B cell (primary cell): Measurements from ENCODE around the gene RFC2. TPM values are rescaled to one million over a fixed set of nuclear protein-coding genes. Genes with fewer than 3 reads are reported as not detected.
A peak's percentile ranks its signal among the peaks of the same experiment; 100 is the strongest.

ENCODE experiments used
- ATAC-seq: fragments of 200-7000 bp; cut with Tn5 transposase; one replicate; pipeline ENCODE4 v1.10.0; 2021; ENCODE audit warnings: low read depth, mild to moderate bottlenecking, moderate number of reproducible peaks, moderate library complexity
- CTCF ChIA-PET: fragments of 350-600 bp; sonication (Branson Sonifier 250); formaldehyde crosslinking; loops from one replicate; lab custom pipeline; 2021; ENCODE audit warnings: antibody characterized with exemption, inconsistent platforms; lab: Charles Lee
- POLR2A ChIA-PET: fragments of 350-600 bp; sonication (Branson Sonifier 250); formaldehyde crosslinking; loops from one replicate; lab custom pipeline; 2021; ENCODE audit warnings: antibody characterized with exemption; lab: Charles Lee
- DNase-seq: peaks from one replicate; pipeline ENCODE4 v3.0.0; 2013
- H2AFZ ChIP-seq: 2 replicates; pipeline ENCODE4 v1.6.1; 2012; ENCODE audit warnings: mild to moderate bottlenecking, low read depth, low read length; ENCODE audit not compliant: insufficient read depth, poor library complexity, severe bottlenecking
- H3K27ac ChIP-seq, 2 donors: 1 replicate in 1 of 2; 2 replicates in 1 of 2; pipeline ENCODE4 v1.5.1; 2012 to 2013; ENCODE audit warnings: low read length in 2 of 2, mild to moderate bottlenecking in 2 of 2, moderate library complexity in 1 of 2
- H3K27me3 ChIP-seq, 4 experiments: fragments of 200-600 bp in 1 of 4; sonication (generic) in 1 of 4; replicated peaks in 1 of 4; 1 replicate in 2 of 4; 2 replicates in 2 of 4; pipeline versions ENCODE4 v1.6.1 to v1.7.0; 2013 to 2016; ENCODE audit warnings: low read length in 3 of 4, mild to moderate bottlenecking in 2 of 4, mixed read lengths in 1 of 4, moderate library complexity in 1 of 4; ENCODE audit not compliant: insufficient read depth in 4 of 4, control insufficient read depth in 3 of 4; ENCODE audit errors: control extremely low read depth in 1 of 4
- H3K36me3 ChIP-seq, 2 experiments: replicated peaks in 1 of 2; 1 replicate in 1 of 2; 2 replicates in 1 of 2; pipeline versions ENCODE4 v1.6.1 to v1.7.1; 2013; ENCODE audit warnings: low read length in 1 of 2; ENCODE audit not compliant: insufficient read depth in 2 of 2, control insufficient read depth in 1 of 2; ENCODE audit errors: control extremely low read depth in 1 of 2, extremely low read depth in 1 of 2
- H3K4me1 ChIP-seq, 2 donors: fragments of 200-600 bp in 1 of 2; sonication (generic) in 1 of 2; 1 replicate in 1 of 2; 2 replicates in 1 of 2; pipeline versions ENCODE4 v1.5.1 to v1.6.1; 2013 to 2017; ENCODE audit warnings: low read length in 2 of 2; ENCODE audit not compliant: control insufficient read depth in 2 of 2, insufficient read depth in 2 of 2
- H3K4me2 ChIP-seq: replicated peaks from 2 replicates; pipeline ENCODE3; 2012; ENCODE audit warnings: mild to moderate bottlenecking, low read depth, low read length; ENCODE audit not compliant: poor library complexity, severe bottlenecking
- H3K4me3 ChIP-seq, 5 experiments: fragments of 200-600 bp in 1 of 5; sonication (generic) in 1 of 5; 1 replicate in 3 of 5; 2 replicates in 2 of 5; pipeline versions ENCODE4 v1.5.1 to v1.7.0; 2011 to 2016; ENCODE audit warnings: low read length in 4 of 5, mild to moderate bottlenecking in 4 of 5, low read depth in 2 of 5, control low read depth in 1 of 5, moderate library complexity in 1 of 5; ENCODE audit not compliant: insufficient read depth in 1 of 5; ENCODE audit errors: control extremely low read depth in 1 of 5, extremely low read depth in 1 of 5
- H3K79me2 ChIP-seq: fragments of 200-600 bp; sonication (generic); one replicate; pipeline ENCODE4 v1.6.0; 2016; ENCODE audit warnings: low read length; ENCODE audit not compliant: control insufficient read depth, insufficient read depth
- H3K9ac ChIP-seq: fragments of 200-600 bp; sonication (generic); 2 replicates; pipeline ENCODE4 v1.6.1; 2017; ENCODE audit warnings: mild to moderate bottlenecking, low read length, moderate library complexity
- H3K9me3 ChIP-seq, 3 donors: one replicate each; pipeline versions ENCODE4 v1.6.1 to v1.7.1; 2013; ENCODE audit warnings: low read length in 2 of 3; ENCODE audit not compliant: control insufficient read depth in 2 of 3, insufficient read depth in 1 of 3; ENCODE audit errors: control extremely low read depth in 1 of 3
- H4K20me1 ChIP-seq: 2 replicates; pipeline ENCODE4 v1.6.0; 2012; ENCODE audit warnings: mild to moderate bottlenecking, low read length; ENCODE audit not compliant: insufficient read depth, control insufficient read depth, poor library complexity, severe bottlenecking
- H3K27ac Mint-ChIP-seq: one replicate; pipeline ENCODE4 v1.8.0; 2021; ENCODE audit warnings: mixed read lengths
- H3K27me3 Mint-ChIP-seq: one replicate; pipeline ENCODE4 v1.8.0; 2021; ENCODE audit warnings: mixed read lengths
- H3K4me1 Mint-ChIP-seq: one replicate; pipeline ENCODE4 v1.8.0; 2021; ENCODE audit warnings: mixed read lengths
- H3K4me3 Mint-ChIP-seq: one replicate; pipeline ENCODE4 v1.8.0; 2021; ENCODE audit warnings: mixed read lengths
- H3K9me3 Mint-ChIP-seq: one replicate; pipeline ENCODE4 v1.8.0; 2022; ENCODE audit warnings: mixed read lengths; ENCODE audit not compliant: insufficient read depth
- EZH2 ChIP-seq: IDR thresholded peaks from 2 replicates; pipeline ENCODE4 v1.6.1; 2012; ENCODE audit warnings: borderline replicate concordance, low read depth, mild to moderate bottlenecking, moderate library complexity, low read length; ENCODE audit not compliant: insufficient read depth, poor library complexity, severe bottlenecking
- WGBS: methylation state at CpG from one replicate; pipeline ENCODE4 v1.1.5; 2013; ENCODE audit warnings: missing lambda C conversion rate; ENCODE audit not compliant: insufficient coverage; 5-methylcytosine and 5-hydroxymethylcytosine counted together
- intact Hi-C: fragments of 100-400 bp; cut with micrococcal nuclease; formaldehyde crosslinking; loops from one replicate; pipeline ENCODE4 v1.10.0; 2022
- polyA plus RNA-seq: library from polyadenylated mRNA; depleted of rRNA; stranded (reverse); fragments of >200 nt; gene quantifications from 2 replicates; pipeline ENCODE4 v1.2.3, GENCODE V29; 2012
- total RNA-seq, 2 donors: library from RNA; stranded (reverse); fragments of 120-200 nt in 1 of 2; gene quantifications; 1 replicate in 1 of 2; 2 replicates in 1 of 2; pipeline versions ENCODE4 v1.2.3 to v1.2.4, GENCODE V29; 2013 to 2022
- TF ChIP-seq, protein P1 (sequence below): fragments of 200-600 bp; IDR thresholded peaks from one replicate; pipeline ENCODE4 v1.8.0; 2022; ENCODE audit warnings: antibody characterized with exemption, mild to moderate bottlenecking

Gene RFC2
- total and polyA plus RNA-seq, 2 donors (not counting 1 experiment from before 2014, with no cell fraction given), result 20.2 to 36.4 TPM

DNA sequence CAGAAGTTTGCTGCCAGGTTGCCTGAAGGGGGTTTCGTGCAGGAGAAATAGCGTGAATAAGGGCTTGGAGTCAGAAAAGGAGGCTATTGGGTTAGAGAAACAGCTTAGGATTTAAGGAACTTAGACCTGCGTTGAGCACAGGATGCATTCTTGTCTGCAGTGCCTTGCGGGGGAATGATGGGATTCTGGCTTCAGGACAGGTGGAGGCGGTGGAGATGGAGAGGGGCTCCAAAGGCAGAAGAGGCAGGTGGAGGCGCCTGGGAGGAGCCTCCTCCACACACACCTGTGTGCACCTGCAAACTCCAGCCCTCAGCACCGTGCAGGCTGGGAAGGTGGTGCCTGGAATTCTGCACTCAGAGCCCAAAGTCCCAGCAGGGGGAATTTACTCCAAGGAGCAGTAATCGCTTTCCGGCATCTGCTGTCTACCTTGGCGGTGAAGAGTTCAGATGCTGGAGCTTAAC, 36.8 kb upstream of the RFC2 start:
- H3K27ac ChIP-seq, result no peak overlapping the region
- H3K9me3 Mint-ChIP-seq, result no peaks in the 10 kb centered on the region
- H3K9ac ChIP-seq, result peak overlapping the region; percentile 77
- H2AFZ ChIP-seq, result peak overlapping the region; percentile 76
- peak overlapping the region; percentile 87 for H3K27ac Mint-ChIP-seq
- DNase-seq, result peak; percentile 36
- POLR2A ChIA-PET, result interaction anchor here (0.6 to 2.2 kb wide), 7 partner anchors 21 to 85 kb away, joined by 3 to 11 read pairs (median 4); partner anchors contain the start of gene RFC2
- H3K9me3 ChIP-seq, result no peaks in the 10 kb centered on the region
- intact Hi-C loops, result no loop called here
- H3K27me3 Mint-ChIP-seq, result no peaks in the 10 kb centered on the region
- TF ChIP-seq, protein P1, sequence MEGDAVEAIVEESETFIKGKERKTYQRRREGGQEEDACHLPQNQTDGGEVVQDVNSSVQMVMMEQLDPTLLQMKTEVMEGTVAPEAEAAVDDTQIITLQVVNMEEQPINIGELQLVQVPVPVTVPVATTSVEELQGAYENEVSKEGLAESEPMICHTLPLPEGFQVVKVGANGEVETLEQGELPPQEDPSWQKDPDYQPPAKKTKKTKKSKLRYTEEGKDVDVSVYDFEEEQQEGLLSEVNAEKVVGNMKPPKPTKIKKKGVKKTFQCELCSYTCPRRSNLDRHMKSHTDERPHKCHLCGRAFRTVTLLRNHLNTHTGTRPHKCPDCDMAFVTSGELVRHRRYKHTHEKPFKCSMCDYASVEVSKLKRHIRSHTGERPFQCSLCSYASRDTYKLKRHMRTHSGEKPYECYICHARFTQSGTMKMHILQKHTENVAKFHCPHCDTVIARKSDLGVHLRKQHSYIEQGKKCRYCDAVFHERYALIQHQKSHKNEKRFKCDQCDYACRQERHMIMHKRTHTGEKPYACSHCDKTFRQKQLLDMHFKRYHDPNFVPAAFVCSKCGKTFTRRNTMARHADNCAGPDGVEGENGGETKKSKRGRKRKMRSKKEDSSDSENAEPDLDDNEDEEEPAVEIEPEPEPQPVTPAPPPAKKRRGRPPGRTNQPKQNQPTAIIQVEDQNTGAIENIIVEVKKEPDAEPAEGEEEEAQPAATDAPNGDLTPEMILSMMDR, result no peak
- no peak for TF ChIP-seq EZH2
- WGBS, result 62% methylated on average over 8 of the region's 10 CpGs
- H3K4me3 ChIP-seq, result peak overlapping the region in 1 of 5 experiments; percentile 73
- peak overlapping the region; percentile 99 for H3K4me2 ChIP-seq
- H3K4me3 Mint-ChIP-seq, result peak overlapping the region; percentile 87
- peaks cover 6% of the 10 kb centered on the region for H4K20me1 ChIP-seq
- peaks cover 63% of the 10 kb centered on the region for H3K79me2 ChIP-seq
- peaks cover 56% of the 10 kb centered on the region for H3K4me1 Mint-ChIP-seq
- no peaks in the 10 kb centered on the region for H3K27me3 ChIP-seq
- H3K36me3 ChIP-seq, result no peaks in the 10 kb centered on the region
- CTCF ChIA-PET, result interaction anchor here (0.9 to 7.0 kb wide), 3 partner anchors 22 to 110 kb away, joined by 3 to 56 read pairs (median 48); no protein-coding TSS in a partner anchor
- H3K4me1 ChIP-seq, result peaks cover 22 to 37% of the 10 kb centered on the region in 2 donors
- ATAC-seq, result no peak

DNA sequence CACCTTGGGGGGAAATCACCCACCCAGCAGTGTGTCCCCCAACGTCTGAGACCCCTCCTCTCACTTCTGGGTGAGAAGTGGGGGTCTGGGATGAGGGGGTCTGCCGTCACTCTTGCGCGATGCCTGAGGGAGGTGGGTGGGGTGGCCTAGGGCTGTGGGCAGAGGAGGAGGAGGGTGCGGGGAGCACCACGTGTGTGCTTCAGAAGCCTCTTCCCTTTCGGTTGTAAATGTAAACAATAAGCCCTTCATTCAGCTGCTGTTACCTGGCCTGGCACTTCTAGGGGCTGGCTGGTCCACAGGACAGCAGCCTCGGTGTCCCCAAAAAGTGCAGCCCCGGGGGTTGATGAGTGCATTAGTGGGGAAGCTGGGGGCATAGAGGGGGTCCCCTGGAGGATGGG, 36.4 kb upstream of the RFC2 start:
- peak overlapping the region; percentile 77 for H3K9ac ChIP-seq
- TF ChIP-seq, protein P1, result no peak
- no peak for TF ChIP-seq EZH2
- peak overlapping the region; percentile 76 for H2AFZ ChIP-seq
- intact Hi-C loops, result no loop called here
- no peaks in the 10 kb centered on the region for H3K36me3 ChIP-seq
- DNase-seq, result no peak
- H3K27ac Mint-ChIP-seq, result peak overlapping the region; percentile 87
- peaks cover 22 to 37% of the 10 kb centered on the region in 2 donors for H3K4me1 ChIP-seq
- no peaks in the 10 kb centered on the region for H3K9me3 Mint-ChIP-seq
- H3K27ac ChIP-seq, result peak overlapping the region in 1 of 2 donors; percentile 49
- H3K27me3 Mint-ChIP-seq, result no peaks in the 10 kb centered on the region
- no peak for ATAC-seq
- ChIA-PET CTCF (interaction anchor here (0.9 to 7.0 kb wide), 3 partner anchors 22 to 110 kb away, joined by 3 to 56 read pairs (median 48); no protein-coding TSS in a partner anchor), POLR2A (interaction anchor here (0.6 to 2.2 kb wide), 6 partner anchors 21 to 85 kb away, joined by 3 to 11 read pairs (median 4); partner anchors contain the start of gene RFC2)
- 20% methylated on average over 3 of the region's 9 CpGs for WGBS
- H3K4me2 ChIP-seq, result peak overlapping the region; percentile 99
- peaks cover 56% of the 10 kb centered on the region for H3K4me1 Mint-ChIP-seq
- H4K20me1 ChIP-seq, result peaks cover 6% of the 10 kb centered on the region
- no peaks in the 10 kb centered on the region for H3K27me3 ChIP-seq
- peak overlapping the region in 4 of 5 experiments; percentile 50 to 73 (median 64) for H3K4me3 ChIP-seq
- H3K9me3 ChIP-seq, result no peaks in the 10 kb centered on the region
- H3K79me2 ChIP-seq, result peaks cover 59% of the 10 kb centered on the region
- peak overlapping the region; percentile 87 for H3K4me3 Mint-ChIP-seq
